ENCODE measurements around the gene ATP8A2.

ATP8A2 gene

GRCh38 chr13:25923217-25924085, 551.7 kb downstream of the ATP8A2 start:
- Histone ChIP-seq H3K36me3 (ENCODE audit: insufficient read depth, low read length) (no peaks in the 10 kb centered on the region; the same call in 1 of the 2 replicates), H3K4me1 (ENCODE audit: insufficient read depth, low read length) (peaks cover 20% of the 10 kb centered on the region), H3K9me3 (ENCODE audit: control insufficient read depth, insufficient read depth, low read length) (no peaks in the 10 kb centered on the region), H3K9ac (ENCODE audit: low read depth, low read length) (no peak overlapping the region)

- no peaks in the 10 kb centered on the region for H3K9me3 ChIP-seq (ENCODE audit: control insufficient read depth, insufficient read depth, low read length)
- no peak overlapping the region for H3K9ac ChIP-seq (ENCODE audit: low read depth, low read length)
- no peaks in the 10 kb centered on the region; the same call in 1 of the 2 replicates for H3K36me3 ChIP-seq (ENCODE audit: insufficient read depth, low read length)
- peaks cover 28% of the 10 kb centered on the region for H3K4me1 ChIP-seq (ENCODE audit: insufficient read depth, low read length)
Measured at GRCh38 chr13:25927363-25927762, 555.6 kb downstream of the ATP8A2 start.

GRCh38 chr13:25927932-25928331, 556.2 kb downstream of the ATP8A2 start:
- H3K9me3 ChIP-seq (ENCODE audit: control insufficient read depth, insufficient read depth, low read length) = no peaks in the 10 kb centered on the region
- peaks cover 23% of the 10 kb centered on the region for H3K4me1 ChIP-seq (ENCODE audit: insufficient read depth, low read length)
- H3K9ac ChIP-seq (ENCODE audit: low read depth, low read length) = no peak overlapping the region
- H3K36me3 ChIP-seq (ENCODE audit: insufficient read depth, low read length) = no peaks in the 10 kb centered on the region; the same call in 1 of the 2 replicates

- peaks cover 17% of the 10 kb centered on the region; the same call in 1 of the 2 replicates for H3K4me1 ChIP-seq (ENCODE audit: insufficient read depth, low read length)
- no peak overlapping the region for H3K9ac ChIP-seq (ENCODE audit: low read depth, low read length)
- H3K9me3 ChIP-seq (ENCODE audit: control insufficient read depth, insufficient read depth, low read length) = no peaks in the 10 kb centered on the region
- H3K36me3 ChIP-seq (ENCODE audit: insufficient read depth, low read length) = no peaks in the 10 kb centered on the region; the same call in 1 of the 2 replicates
Measured at GRCh38 chr13:25928941-25929505, 557.2 kb downstream of the ATP8A2 start.

DNA sequence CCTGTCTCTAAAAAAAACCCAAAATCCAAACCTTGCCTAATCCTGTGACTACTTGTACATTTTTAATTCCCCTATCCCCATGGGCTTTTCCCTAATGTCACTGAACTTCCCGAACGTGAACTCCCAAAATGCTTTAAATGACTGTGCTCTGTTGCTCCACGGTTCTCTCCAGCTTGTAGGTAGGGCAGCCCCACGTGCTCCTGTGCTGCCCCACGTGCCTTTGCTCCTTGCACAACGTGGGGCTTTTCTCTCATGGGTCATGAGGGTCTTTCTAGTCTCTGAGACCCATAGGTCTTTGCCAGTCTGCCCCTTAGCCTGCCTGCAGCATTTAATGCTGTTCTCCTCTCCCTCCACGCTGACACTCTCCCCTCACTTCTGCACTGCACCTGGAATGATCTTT, 558.0 kb downstream of the ATP8A2 start:
- H3K9me3 ChIP-seq (ENCODE audit: control insufficient read depth, insufficient read depth, low read length) = no peaks in the 10 kb centered on the region
- H3K36me3 ChIP-seq (ENCODE audit: insufficient read depth, low read length) = no peaks in the 10 kb centered on the region
- H3K4me1 ChIP-seq (ENCODE audit: insufficient read depth, low read length) = peaks cover 17% of the 10 kb centered on the region; the same call in 1 of the 2 replicates
- no peak overlapping the region for H3K9ac ChIP-seq (ENCODE audit: low read depth, low read length)

GRCh38 chr13:25930653-25931052, 558.9 kb downstream of the ATP8A2 start:
- no peaks in the 10 kb centered on the region for H3K36me3 ChIP-seq (ENCODE audit: insufficient read depth, low read length)
- H3K9me3 ChIP-seq (ENCODE audit: control insufficient read depth, insufficient read depth, low read length) = no peaks in the 10 kb centered on the region
- peaks cover 17% of the 10 kb centered on the region; the same call in 1 of the 2 replicates for H3K4me1 ChIP-seq (ENCODE audit: insufficient read depth, low read length)
- H3K9ac ChIP-seq (ENCODE audit: low read depth, low read length) = no peak overlapping the region

DNA sequence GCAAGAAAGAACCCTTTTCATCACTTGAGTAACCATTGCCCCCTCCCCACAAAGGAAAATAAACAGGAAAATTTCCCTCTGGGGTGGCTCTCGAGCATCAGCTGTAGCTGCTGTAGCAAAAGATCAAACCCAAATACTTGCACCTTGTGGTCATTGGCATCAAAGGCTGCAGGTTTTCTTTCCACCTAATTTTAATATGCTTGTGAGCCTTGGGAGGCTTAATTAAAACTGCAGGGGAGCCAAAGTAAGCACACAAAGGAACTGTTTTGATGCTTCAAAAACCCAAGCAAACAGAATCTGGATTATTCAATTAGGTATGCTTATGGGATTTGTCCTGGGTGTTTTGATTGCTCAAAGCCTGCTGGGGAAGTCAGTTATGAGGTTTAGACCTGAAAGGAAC, 560.6 kb downstream of the ATP8A2 start:
- H3K9ac ChIP-seq (ENCODE audit: low read depth, low read length) = no peak overlapping the region
- peaks cover 17% of the 10 kb centered on the region; the same call in 1 of the 2 replicates for H3K4me1 ChIP-seq (ENCODE audit: insufficient read depth, low read length)
- H3K36me3 ChIP-seq (ENCODE audit: insufficient read depth, low read length) = no peaks in the 10 kb centered on the region

DNA sequence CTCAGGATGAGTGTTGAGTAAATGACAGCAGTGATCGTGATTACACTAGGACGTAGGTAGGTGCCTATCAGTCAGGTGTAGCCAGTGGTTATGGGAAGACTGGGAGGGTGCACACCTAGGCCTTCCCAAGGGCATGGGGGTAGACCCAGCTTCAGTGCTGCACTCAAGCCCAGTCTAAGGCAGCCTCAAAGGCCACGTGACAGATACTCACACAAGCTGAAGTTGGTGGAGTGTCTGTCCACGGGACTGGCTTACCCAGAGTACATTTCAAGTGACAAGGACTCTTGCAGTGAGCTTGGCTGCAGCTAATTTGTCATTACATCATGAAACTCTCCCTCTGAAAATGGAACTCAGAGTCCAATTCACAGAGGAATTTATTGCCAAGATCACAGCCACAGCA, 561.7 kb downstream of the ATP8A2 start:
- no peaks in the 10 kb centered on the region for H3K36me3 ChIP-seq (ENCODE audit: insufficient read depth, low read length)
- H3K4me1 ChIP-seq (ENCODE audit: insufficient read depth, low read length) = 0 out of 2 replicates have a peak, but pooled peaks cover 11% of the 10 kb centered on the region
- no peak overlapping the region for H3K9ac ChIP-seq (ENCODE audit: low read depth, low read length)
- no peaks in the 10 kb centered on the region for H3K9me3 ChIP-seq (ENCODE audit: control insufficient read depth, insufficient read depth, low read length)

More for the DNA sequence above, 560.6 kb downstream of the ATP8A2 start:
- no peaks in the 10 kb centered on the region for H3K9me3 ChIP-seq (ENCODE audit: control insufficient read depth, insufficient read depth, low read length)

DNA sequence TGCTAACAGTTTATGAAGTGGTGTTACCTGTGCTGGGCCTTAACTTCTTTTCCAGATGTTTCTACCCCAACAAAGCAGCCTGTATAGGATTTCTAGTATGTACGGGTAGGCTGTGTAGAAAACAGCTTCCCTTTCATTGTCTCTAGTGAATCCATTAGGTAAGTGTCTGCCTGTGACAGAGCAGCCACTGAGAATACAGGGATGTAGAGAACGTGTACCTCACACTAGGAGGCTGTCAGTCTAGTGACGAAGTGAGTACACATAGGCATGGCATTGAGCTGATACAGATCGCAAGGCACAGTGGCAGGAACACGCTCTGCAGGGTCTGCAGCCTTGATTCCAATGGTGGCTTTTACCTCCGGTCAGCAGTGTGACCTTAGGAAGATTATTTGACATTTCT, 562.4 kb downstream of the ATP8A2 start:
- Histone ChIP-seq H3K9ac (ENCODE audit: low read depth, low read length) (no peak overlapping the region), H3K9me3 (ENCODE audit: control insufficient read depth, insufficient read depth, low read length) (no peaks in the 10 kb centered on the region), H3K36me3 (ENCODE audit: insufficient read depth, low read length) (no peaks in the 10 kb centered on the region), H3K4me1 (ENCODE audit: insufficient read depth, low read length) (0 out of 2 replicates have a peak, but pooled peaks cover 11% of the 10 kb centered on the region)

- Histone ChIP-seq H3K36me3 (ENCODE audit: insufficient read depth, low read length) (no peaks in the 10 kb centered on the region), H3K9ac (ENCODE audit: low read depth, low read length) (no peak overlapping the region), H3K4me1 (ENCODE audit: insufficient read depth, low read length) (peaks cover 2% of the 10 kb centered on the region; the same call in 1 of the 2 replicates), H3K9me3 (ENCODE audit: control insufficient read depth, insufficient read depth, low read length) (no peaks in the 10 kb centered on the region)
Measured at GRCh38 chr13:25939961-25940687, 568.4 kb downstream of the ATP8A2 start.

DNA sequence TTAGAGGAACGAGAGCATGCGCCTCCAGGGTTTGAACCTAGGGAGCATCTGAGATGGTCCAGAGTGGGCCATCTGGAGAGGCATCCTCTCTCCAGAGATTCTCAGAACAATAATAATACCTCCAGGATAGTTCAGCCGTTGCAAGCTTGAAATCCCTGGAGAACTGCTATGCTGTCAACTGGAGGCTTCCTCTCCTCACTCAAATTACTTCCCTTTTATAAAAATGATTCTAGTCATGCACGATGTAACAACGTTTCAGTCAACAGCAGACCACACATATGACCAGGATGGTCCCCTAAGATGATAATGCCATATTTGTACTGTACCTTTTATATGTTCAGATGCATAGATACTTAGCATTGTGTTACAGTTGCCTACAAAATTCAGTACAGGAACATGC, 571.3 kb downstream of the ATP8A2 start:
- Histone ChIP-seq H3K9me3 (ENCODE audit: control insufficient read depth, insufficient read depth, low read length) (no peaks in the 10 kb centered on the region), H3K4me1 (ENCODE audit: insufficient read depth, low read length) (peaks cover 4% of the 10 kb centered on the region; the same call in 1 of the 2 replicates), H3K9ac (ENCODE audit: low read depth, low read length) (no peak overlapping the region), H3K36me3 (ENCODE audit: insufficient read depth, low read length) (no peaks in the 10 kb centered on the region)

- Histone ChIP-seq H3K9ac (ENCODE audit: low read depth, low read length) (no peak overlapping the region), H3K4me1 (ENCODE audit: insufficient read depth, low read length) (peaks cover 4% of the 10 kb centered on the region; the same call in 1 of the 2 replicates), H3K9me3 (ENCODE audit: control insufficient read depth, insufficient read depth, low read length) (no peaks in the 10 kb centered on the region), H3K36me3 (ENCODE audit: insufficient read depth, low read length) (no peaks in the 10 kb centered on the region)
Measured at GRCh38 chr13:25943658-25944057, 571.9 kb downstream of the ATP8A2 start.

- Histone ChIP-seq H3K4me1 (ENCODE audit: insufficient read depth, low read length) (peaks cover 4% of the 10 kb centered on the region; the same call in 1 of the 2 replicates), H3K36me3 (ENCODE audit: insufficient read depth, low read length) (no peaks in the 10 kb centered on the region)
Measured at GRCh38 chr13:25945596-25945995, 573.8 kb downstream of the ATP8A2 start.

DNA sequence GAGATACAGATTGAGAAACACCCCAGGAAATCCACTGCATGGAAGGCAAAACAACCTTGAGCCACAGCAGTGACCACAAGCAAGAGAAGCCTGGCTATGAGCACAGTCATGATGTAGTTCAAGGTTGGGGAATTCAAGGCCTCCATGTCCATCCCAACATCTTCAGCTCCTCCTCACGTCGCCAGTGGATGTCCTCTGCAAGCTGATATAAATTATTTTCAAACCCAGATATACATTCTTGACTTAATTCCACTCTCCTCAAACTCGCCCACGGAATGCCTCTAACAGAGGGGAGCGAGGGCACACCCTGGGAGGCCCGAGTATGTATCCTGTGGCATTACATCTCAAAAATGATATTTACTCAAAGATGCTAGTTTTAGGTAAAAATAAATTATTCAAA, 574.5 kb downstream of the ATP8A2 start:
- H3K9me3 ChIP-seq (ENCODE audit: control insufficient read depth, insufficient read depth, low read length) = no peaks in the 10 kb centered on the region; the same call in 1 of the 2 replicates
- H3K36me3 ChIP-seq (ENCODE audit: insufficient read depth, low read length) = no peaks in the 10 kb centered on the region
- H3K4me1 ChIP-seq (ENCODE audit: insufficient read depth, low read length) = peaks cover 4% of the 10 kb centered on the region; the same call in 1 of the 2 replicates
- H3K9ac ChIP-seq (ENCODE audit: low read depth, low read length) = no peak overlapping the region

More at GRCh38 chr13:25945596-25945995, 573.8 kb downstream of the ATP8A2 start:
- H3K9ac ChIP-seq (ENCODE audit: low read depth, low read length) = no peak overlapping the region
- no peaks in the 10 kb centered on the region for H3K9me3 ChIP-seq (ENCODE audit: control insufficient read depth, insufficient read depth, low read length)
